GM15510 (cell line): ENCODE measurements around the gene EPHB1.

Experiments used
- POLR2A ChIP-seq: IDR thresholded peaks from 3 replicates; pipeline ENCODE4 v1.6.1; 2011; ENCODE audit warnings: borderline replicate concordance; ENCODE audit not compliant: insufficient read length; ENCODE audit errors: extremely low read depth

The EPHB1 gene

DNA sequence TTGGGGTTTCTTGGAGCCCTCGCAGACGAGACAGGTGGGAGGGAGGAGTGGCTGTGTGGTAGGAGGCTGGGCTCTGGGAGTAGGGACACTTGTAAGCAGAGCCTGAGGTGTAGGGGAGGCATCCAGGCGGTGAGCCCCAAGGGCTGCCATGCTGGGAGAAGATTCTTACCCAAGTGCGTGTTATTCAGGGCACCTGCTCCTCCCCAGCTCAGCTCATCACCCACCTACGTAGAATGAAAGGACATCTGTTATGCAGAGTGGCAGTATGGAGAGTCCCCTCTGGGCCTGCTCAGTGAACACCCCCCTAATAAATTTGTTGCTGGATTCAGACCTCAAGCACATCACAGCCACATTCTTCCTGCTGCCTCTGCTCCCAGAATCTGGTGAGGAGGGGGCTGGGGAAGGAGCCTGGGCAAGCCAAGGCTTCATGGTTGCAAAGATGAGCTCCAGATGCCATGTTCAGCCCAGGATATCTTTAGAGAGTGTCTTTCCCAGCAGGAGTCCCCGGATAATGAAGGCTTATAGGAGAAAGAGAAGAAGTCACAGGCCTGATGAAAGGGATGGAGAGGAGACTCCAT is 261.8 kb downstream of the EPHB1 start:
- TF ChIP-seq POLR2A = no peak

DNA sequence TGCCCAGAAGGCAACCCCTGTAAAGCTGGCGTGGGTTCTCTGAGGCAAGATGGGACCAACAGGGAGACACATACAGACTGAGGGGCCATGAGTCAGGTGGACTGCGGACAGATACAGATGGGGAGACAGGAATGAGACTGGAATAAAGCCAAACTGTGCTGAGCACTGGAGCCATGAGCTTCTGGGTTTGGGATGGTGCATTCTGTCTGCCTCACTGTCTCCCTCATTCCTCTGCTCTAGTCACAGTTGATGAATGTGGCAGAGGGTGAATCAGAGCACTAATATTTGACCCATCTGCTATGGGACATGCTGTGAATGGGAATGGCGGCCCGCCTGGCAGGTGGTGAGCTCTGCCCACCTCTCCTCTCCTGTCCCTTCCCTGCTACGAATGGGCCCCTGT is 262.9 kb downstream of the EPHB1 start:
- TF ChIP-seq POLR2A = no peak

DNA sequence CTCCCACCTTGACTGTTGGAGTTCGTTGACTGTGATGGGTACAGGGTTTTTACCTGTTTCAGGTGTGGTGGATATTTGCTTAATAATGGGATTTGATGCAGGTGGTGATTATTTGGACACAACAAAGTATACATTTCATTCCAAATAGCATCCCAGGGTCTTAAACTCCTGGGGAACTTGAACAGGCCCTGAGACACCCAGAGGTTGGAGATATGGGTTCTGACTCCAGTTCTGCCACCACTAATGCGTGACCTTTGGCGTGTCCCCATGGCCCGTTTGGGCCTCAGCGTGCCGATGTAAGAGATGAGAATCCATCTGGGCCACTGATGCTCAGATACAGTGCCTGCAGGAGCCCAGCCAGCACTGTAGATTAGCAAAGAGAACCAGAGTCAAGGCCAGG is 264.5 kb downstream of the EPHB1 start:
- TF ChIP-seq POLR2A = no peak

DNA sequence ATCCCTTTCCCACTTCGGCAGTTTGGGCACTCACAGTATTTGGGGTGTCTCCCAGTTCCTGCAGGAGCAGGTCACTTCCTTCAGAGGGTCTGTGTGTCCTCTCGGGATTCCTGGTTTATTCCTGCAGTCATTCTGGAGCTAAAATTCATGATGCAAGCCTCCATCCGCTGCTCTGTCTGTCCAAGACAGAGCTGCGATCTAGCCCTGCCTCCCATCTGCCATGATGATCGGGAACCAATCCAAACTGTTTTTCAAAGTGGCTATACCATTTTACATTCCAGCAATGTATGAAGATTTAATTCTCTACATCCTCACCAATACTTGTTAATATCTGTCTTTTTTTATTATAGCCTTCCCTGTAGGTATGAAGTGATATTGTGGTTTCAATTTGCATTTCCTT is 273.0 kb downstream of the EPHB1 start:
- no peak for TF ChIP-seq POLR2A

DNA sequence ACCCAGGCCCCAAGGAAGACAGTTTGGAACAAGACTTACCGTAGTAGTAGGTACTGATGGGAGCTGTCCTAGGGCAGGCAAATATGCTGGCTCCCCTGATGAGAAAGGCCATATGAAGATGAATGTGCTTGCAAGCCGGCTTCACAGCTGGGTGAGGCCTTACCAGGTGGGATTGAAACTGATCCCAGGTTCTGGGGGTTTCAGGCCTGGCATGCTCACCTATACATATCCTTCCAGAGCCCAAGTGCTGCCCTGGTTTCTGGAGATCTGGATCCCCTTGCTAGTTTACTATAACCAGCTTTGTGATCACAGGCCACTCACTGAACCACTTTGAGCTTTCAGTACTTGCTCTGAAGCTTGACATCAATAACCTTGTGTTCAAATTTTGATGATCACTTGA is 274.3 kb downstream of the EPHB1 start:
- no peak for TF ChIP-seq POLR2A

DNA sequence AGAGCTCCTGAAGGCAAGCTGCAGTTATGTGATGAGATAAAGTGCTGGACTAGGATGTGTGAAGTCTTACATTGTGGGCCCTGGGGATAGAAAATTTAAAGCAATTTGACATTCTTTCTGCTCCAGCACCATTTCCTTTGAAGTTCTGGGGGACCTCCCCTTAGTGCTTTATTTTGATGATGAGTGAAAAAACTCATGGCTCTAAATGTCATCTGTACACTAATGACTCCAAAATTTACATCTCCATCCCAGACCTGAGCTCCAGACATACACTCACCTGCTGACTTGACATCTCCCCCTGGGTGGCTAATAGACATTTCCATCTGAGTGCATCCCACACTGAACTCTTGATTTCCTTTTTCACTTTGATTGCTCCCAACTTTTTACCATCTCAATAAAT is 276.4 kb downstream of the EPHB1 start:
- TF ChIP-seq POLR2A = no peak

DNA sequence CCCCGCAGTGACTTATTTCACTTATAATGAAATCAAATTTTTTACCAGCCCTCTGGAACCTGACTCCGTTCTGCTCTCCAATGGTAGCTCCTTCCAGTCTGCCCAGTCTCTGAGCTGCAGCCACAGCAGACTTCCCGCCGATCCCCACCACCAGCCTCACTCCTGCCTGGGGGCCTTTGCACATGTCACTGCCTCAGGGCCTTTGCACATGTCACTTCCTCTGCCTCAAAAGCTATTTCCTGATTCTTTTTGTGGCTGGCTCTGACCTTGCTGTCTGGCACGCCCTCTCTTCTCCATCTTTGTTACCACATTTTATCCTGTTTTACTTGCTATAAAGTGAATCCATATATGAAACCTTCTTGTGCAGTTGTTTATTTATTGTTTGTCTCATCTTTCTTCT is 277.4 kb downstream of the EPHB1 start:
- TF ChIP-seq POLR2A = no peak

DNA sequence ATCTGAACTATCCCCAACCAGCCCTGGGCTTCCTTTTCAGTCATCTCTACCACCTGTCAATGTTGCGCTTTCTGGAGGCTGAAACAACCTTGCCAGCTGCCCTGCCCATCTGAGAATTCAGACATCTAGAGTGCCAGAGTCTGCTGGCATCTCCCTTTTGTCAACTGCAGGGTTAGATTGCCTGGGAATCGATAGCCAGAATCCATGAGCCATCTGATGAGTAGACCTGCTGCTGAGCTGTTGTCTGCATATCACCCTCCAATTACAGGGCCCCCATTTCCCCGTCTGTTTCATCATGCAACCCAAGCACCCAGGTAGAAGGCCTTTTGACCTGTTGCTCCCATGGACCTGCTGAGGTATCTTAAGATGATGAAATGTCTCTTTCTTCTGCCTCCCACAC is 280.1 kb downstream of the EPHB1 start:
- no peak for TF ChIP-seq POLR2A

DNA sequence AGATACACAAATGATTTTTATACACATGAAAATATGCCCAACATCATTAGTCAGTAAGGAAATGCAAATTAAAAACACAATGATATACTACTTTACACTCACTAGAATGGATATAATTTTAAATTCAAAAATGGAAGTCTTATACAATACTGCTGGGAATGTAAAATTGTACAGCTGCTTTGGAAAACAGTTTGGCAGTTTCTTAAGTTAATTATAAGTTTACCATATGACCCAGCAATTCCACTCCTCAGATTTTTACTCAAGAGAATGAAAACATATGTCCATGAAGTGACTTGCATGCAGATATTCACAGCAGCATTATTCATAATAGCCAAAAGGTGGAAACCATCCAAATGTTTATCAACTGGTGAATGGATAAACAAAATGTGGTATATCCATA is 281.3 kb downstream of the EPHB1 start:
- TF ChIP-seq POLR2A = no peak

DNA sequence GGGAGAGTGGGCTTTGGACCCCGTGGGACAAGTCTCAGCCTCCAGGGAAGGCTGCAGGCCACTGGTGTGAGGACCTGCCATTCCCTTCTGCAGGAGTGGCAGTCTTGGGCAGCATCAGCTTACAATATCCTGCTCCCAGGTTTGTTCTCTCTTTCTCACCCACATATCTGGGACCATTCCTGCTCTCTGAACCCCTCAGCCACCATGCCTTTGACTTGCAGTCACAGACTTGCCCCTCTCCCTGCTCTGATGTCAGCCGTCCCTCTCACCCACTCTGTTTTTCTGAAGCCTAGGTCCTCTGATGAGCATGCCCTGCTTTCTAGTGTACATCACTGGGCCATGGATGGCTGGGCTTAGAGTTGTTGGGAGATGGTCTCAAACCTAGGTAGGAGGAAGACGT is 282.1 kb downstream of the EPHB1 start:
- no peak for TF ChIP-seq POLR2A

DNA sequence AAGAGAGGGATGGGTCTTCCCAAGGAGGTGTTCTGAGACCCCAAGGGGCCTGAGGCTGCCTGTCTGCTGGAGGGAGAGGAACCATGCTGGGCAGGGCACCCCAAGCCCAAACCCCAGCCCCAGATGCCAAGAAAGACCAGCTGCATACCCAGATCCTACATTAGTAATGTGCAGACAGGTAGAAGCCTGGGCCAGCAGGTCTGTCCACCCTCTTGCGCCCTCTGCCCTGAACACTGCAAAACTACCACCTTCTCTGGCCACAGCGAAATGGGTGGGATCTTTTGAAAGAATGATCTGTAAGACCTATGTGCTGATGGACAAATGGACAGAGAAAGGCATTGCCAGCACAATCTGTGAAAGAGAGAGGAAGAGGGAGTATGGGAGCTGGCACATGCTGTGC is 283.2 kb downstream of the EPHB1 start:
- no peak for TF ChIP-seq POLR2A

DNA sequence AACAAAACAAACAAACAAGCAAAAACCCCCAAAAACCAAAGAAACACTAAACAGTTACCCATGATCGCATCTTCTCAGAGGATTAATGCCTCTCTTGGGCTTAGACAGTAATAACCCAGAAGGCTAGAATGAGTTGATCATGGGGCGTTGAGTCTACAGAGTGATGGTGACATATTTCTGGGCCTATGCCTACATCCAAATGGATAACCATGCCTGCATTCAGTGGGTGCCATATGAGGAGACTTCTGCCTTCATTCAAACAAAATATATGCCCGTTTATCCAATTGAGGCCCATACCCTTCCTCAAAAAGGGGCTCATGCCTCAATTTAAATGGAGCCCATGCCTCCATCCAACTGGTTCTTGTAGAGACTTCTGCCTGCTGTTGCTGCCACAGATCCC is 284.0 kb downstream of the EPHB1 start:
- TF ChIP-seq POLR2A = no peak

DNA sequence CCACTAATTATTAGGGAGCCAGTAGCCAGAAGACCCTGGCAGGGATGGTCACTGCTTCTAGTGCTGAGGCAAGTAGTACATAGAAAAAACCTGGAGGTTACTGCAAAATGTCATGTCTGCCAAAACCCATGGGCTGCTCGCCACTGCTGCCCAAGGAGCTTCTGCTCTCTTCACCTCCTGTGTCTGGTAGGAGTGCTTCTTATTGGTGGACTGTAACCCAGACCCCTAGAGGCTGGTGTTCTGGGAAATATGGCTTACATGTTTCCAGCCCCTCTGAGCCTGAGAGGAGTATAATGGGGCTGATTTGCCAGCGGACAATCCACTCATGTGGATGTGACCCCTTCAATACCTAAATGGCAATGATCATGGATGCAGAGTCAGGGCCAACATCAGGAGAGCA is 286.4 kb downstream of the EPHB1 start:
- no peak for TF ChIP-seq POLR2A

DNA sequence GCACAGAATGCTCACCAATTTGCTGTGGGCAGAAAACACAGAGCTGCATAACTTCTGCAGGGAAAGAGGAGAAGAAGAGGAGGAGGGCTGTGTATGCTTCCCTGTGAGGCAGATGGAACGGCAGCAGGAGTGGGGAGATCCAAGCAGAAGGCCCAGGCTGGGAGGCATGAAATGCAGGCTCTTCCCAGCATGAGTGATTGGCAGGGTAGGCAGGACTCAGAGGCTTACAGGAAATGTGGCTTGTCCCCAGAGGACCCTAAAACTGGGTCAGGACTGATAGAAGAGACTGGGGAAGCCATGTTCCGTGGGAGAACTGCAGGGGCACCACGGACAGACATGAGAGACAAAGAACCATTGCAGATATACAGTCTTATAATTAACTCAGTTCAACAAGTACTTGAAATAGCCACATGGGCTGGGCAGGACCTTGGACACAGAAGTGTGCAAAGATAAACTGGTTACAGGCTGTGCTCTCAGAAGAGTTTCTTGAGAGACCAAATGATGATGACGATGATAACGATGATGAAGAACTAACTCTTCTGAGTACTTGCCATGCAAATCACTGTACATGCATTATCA is 286.9 kb downstream of the EPHB1 start:
- no peak for TF ChIP-seq POLR2A

DNA sequence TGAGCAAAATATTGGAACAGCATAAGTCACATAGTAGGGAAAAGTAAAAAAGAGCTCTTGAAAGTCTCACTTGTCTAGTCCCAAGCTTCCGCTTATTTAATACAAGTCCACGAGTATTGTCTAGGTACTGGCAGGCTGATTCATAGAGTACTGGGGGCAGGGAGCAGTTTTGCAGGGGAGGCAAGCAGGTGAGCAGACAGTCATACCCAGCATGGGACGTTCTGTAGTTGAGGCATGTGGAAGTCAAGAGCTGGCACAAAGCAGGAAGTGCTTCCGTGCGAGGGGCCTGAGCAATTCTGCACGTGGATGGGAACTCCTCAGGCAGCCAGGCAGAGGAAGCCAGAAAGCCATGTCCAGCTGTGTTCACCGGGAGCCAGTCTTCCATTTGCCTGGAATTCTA is 287.6 kb downstream of the EPHB1 start:
- TF ChIP-seq POLR2A = no peak

DNA sequence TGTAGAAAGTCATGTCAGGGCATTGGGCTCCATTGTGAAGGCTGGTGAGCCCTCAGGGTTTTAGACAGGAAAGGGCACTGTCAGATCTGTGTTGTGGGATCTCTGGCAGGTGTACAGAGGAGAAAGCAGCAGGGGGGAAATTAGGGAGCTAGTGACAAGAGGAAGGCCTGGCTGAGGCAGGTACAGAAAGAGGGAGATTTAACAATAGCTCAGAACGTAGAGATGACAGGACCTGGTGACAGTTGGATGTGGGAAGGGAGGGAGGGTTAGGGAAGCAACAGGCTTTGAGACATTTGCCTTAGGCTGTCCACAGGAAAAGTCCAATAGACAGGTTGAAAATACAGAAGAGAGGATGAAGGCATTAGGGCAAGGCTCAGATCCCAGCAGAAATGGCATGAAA is 288.1 kb downstream of the EPHB1 start:
- TF ChIP-seq POLR2A = no peak

DNA sequence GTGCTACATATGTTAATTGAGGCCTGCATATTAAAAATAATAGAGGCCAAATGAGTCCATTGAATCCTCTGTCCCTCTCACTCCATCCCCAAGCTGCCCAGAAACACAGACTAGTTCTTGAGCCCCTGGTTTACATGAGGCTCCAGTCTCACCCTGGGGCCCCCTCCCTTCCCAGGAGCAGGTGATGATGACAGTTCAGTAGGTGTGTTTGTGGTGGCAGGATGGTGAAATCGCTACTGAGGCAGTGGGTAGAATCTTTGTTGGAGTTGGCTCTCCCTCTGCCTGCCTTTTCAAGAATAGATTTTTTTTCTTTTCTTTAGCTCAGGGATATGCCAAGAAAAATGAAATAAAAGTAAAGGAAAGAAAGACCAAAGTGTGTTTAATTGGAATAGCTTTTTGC is 288.7 kb downstream of the EPHB1 start:
- no peak for TF ChIP-seq POLR2A
